NCI-H2029 treated with DMSO at 0.1 percent for 48 hours (cell line): ENCODE data around the gene CHAMP1.

ENCODE experiments used
- DNase-seq: peaks from one replicate; lab custom pipeline; 2025; lab: John Stamatoyannopoulos, UW

Gene CHAMP1

GRCh38 chr13:114298866-114299265 is 15.4 kb upstream of the CHAMP1 start:
- DNase-seq: no peak

GRCh38 chr13:114299604-114300305 is 14.5 kb upstream of the CHAMP1 start:
- no peak for DNase-seq

- DNase-seq: no peak
These were observed 10.5 kb upstream of the CHAMP1 start for GRCh38 chr13:114303700-114304327.

- DNase-seq: no peak
These were observed 9.8 kb upstream of the CHAMP1 start for GRCh38 chr13:114304346-114305034.

- no peak for DNase-seq
These were observed 5.2 kb upstream of the CHAMP1 start for GRCh38 chr13:114309086-114309485.

- DNase-seq: no peak
These were observed 4.4 kb upstream of the CHAMP1 start for GRCh38 chr13:114309806-114310410.

- DNase-seq: no peak
These were observed 3.3 kb upstream of the CHAMP1 start for GRCh38 chr13:114310956-114311355.

GRCh38 chr13:114311387-114311786 is 2.9 kb upstream of the CHAMP1 start:
- DNase-seq: no peak

GRCh38 chr13:114311908-114312307 is 2.4 kb upstream of the CHAMP1 start:
- DNase-seq: no peak

GRCh38 chr13:114313061-114313860 is 1.0 kb upstream of the CHAMP1 start:
- DNase-seq: no peak

- DNase-seq: no peak
These were observed 927 bp downstream of the CHAMP1 start for GRCh38 chr13:114315074-114315785.

GRCh38 chr13:114318624-114319023 is 4.3 kb downstream of the CHAMP1 start:
- no peak for DNase-seq

- DNase-seq: no peak
These were observed 5.2 kb downstream of the CHAMP1 start for GRCh38 chr13:114319441-114319913.

GRCh38 chr13:114320065-114320464 is 5.8 kb downstream of the CHAMP1 start:
- no peak for DNase-seq

GRCh38 chr13:114321256-114321655 is 7.0 kb downstream of the CHAMP1 start:
- no peak for DNase-seq

GRCh38 chr13:114323349-114323748 is 9.0 kb downstream of the CHAMP1 start:
- no peak for DNase-seq

GRCh38 chr13:114324334-114324733 is 10.0 kb downstream of the CHAMP1 start:
- no peak for DNase-seq

- no peak for DNase-seq
These were observed 11.4 kb downstream of the CHAMP1 start for GRCh38 chr13:114325729-114326128.

- DNase-seq: no peak
These were observed 13.7 kb downstream of the CHAMP1 start for GRCh38 chr13:114328034-114328433.

- DNase-seq: no peak
These were observed 14.3 kb downstream of the CHAMP1 start for GRCh38 chr13:114328595-114328994.

GRCh38 chr13:114330086-114330485 is 15.8 kb downstream of the CHAMP1 start:
- no peak for DNase-seq
